Muscle of leg (tissue), 11 donors: ENCODE results near the gene PLCD1. TPM values are rescaled to one million over a fixed set of nuclear protein-coding genes. Genes with fewer than 3 reads are reported as not detected.
"Not testable (repeated sequence)": the region's sequence is repeated elsewhere in the genome, so short reads cannot be mapped to it uniquely, and the experiment has no call there.

ENCODE experiments used
- DNase-seq: peaks from one replicate; pipeline ENCODE4 v3.0.0; 2013
- H3K27ac ChIP-seq: one replicate; pipeline ENCODE4 v1.5.1; 2013; ENCODE audit warnings: mild to moderate bottlenecking, low read length, control low read depth
- H3K27me3 ChIP-seq: one replicate; pipeline ENCODE4 v1.6.1; 2013; ENCODE audit warnings: low read length; ENCODE audit not compliant: control insufficient read depth, insufficient read depth
- H3K36me3 ChIP-seq: one replicate; pipeline ENCODE4 v1.6.1; 2013; ENCODE audit warnings: low read length; ENCODE audit not compliant: control insufficient read depth, insufficient read depth
- H3K4me1 ChIP-seq: one replicate; pipeline ENCODE4 v1.6.1; 2013; ENCODE audit warnings: low read length; ENCODE audit not compliant: control insufficient read depth, insufficient read depth
- H3K4me3 ChIP-seq: one replicate; pipeline ENCODE4 v1.5.1; 2013; ENCODE audit warnings: low read length, control low read depth
- H3K9me3 ChIP-seq: replicated peaks from 2 replicates; pipeline ENCODE4 v1.6.1; 2013; ENCODE audit warnings: low read depth, low read length; ENCODE audit not compliant: control insufficient read depth
- WGBS: methylation state at CpG from one replicate; pipeline ENCODE4 v1.1.5; 2013; ENCODE audit warnings: missing lambda C conversion rate; ENCODE audit not compliant: insufficient coverage; 5-methylcytosine and 5-hydroxymethylcytosine counted together
- polyA plus RNA-seq, 8 donors: library from polyadenylated mRNA; unstranded; fragments of 120-200 nt; gene quantifications; one replicate each; pipeline versions ENCODE4 v1.2.1 to v1.2.3, GENCODE V29; 2013; ENCODE audit warnings: inconsistent platforms in 1 of 8, low replicate concordance in 1 of 8; ENCODE audit not compliant: insufficient read length in 8 of 8, insufficient read depth in 1 of 8
- total RNA-seq: library from RNA; stranded (reverse); fragments of 120-200 nt; gene quantifications from one replicate; pipeline ENCODE4 v1.2.4, GENCODE V29; 2013

Gene PLCD1
- total and polyA plus RNA-seq, 9 donors = 7.9 to 16.4 (median 10.9) TPM

DNA sequence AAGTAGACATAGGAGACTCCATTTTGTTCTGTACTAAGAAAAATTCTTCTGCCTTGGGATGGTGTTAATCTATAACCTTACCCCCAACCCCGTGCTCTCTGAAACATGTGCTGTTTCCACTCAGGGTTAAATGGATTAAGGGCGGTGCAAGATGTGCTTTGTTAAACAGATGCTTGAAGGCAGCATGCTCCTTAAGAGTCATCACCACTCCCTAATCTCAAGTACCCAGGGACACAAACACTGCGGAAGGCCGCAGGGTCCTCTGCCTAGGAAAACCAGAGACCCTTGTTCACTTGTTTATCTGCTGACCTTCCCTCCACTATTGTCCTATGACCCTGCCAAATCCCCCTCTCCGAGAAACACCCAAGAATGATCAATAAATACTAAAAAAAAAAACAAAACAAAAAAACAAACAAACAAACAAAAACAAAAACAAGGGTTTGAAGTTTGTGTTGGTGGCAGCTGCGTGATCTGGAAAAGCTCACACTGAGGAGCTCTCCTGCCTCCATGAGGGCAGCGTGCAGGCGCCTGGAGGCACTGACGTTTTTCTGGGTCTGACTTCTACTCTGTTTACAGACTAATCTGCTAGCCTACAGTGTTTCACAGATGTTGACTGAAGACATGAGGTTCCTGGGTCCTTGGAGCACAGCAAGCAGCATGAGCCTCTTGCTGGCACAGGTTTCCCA lies 24.5 kb upstream of the PLCD1 start:
- H3K27ac ChIP-seq, DNase-seq, H3K9me3 ChIP-seq, H3K27me3 ChIP-seq, H3K4me3 ChIP-seq, H3K36me3 ChIP-seq, H3K4me1 ChIP-seq: not testable (repeated sequence)
- WGBS = 83% methylated on average over 4 of the region's 9 CpGs

DNA sequence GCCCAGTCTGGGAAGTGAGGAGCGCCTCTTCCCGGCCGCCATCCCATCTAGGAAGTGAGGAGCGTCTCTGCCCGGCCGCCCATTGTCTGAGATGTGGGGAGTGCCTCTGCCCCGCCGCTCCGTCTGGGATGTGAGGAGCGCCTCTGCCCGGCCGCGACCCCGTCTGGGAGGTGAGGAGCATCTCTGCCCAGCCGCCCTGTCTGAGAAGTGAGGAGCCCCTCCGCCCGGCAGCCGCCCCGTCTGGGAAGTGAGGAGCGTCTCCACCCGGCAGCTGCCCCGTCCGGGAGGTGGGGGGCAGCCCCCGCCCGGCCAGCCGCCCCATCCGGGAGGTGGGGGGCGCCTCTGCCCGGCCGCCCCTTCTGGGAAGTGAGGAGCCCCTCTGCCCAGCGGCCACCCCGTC lies 23.8 kb upstream of the PLCD1 start:
- not testable (repeated sequence) for H3K4me3 ChIP-seq, H3K27me3 ChIP-seq, H3K36me3 ChIP-seq, H3K4me1 ChIP-seq, DNase-seq, H3K27ac ChIP-seq, H3K9me3 ChIP-seq
- WGBS = 97% methylated on average over 18 of the region's 32 CpGs

- no peak overlapping the region for H3K27ac ChIP-seq
- H3K4me3 ChIP-seq = no peak overlapping the region
- WGBS = 98% methylated on average over 9 of the region's 13 CpGs
- no peaks in the 10 kb centered on the region for H3K9me3 ChIP-seq
- no peak for DNase-seq
- peaks cover 2% of the 10 kb centered on the region for H3K27me3 ChIP-seq
- no peaks in the 10 kb centered on the region for H3K36me3 ChIP-seq
- H3K4me1 ChIP-seq = no peaks in the 10 kb centered on the region
These were observed 21.7 kb upstream of the PLCD1 start for GRCh38 chr3:38051131-38051530.

- Histone ChIP-seq H3K9me3 (no peaks in the 10 kb centered on the region), H3K4me3 (no peak overlapping the region), H3K4me1 (no peaks in the 10 kb centered on the region), H3K27me3 (peaks cover 2% of the 10 kb centered on the region), H3K36me3 (no peaks in the 10 kb centered on the region), H3K27ac (no peak overlapping the region)
- no peak for DNase-seq
- WGBS = no CpG with 5 or more reads among the region's 4 CpGs
These were observed 20.1 kb upstream of the PLCD1 start for GRCh38 chr3:38049358-38050126.

GRCh38 chr3:38047896-38048295 lies 18.5 kb upstream of the PLCD1 start:
- WGBS = 67% methylated on average over 1 of the region's 2 CpGs
- DNase-seq = no peak
- Histone ChIP-seq H3K36me3 (no peaks in the 10 kb centered on the region), H3K9me3 (no peaks in the 10 kb centered on the region), H3K27me3 (peaks cover 3% of the 10 kb centered on the region), H3K27ac (no peak overlapping the region), H3K4me1 (no peaks in the 10 kb centered on the region), H3K4me3 (no peak overlapping the region)

DNA sequence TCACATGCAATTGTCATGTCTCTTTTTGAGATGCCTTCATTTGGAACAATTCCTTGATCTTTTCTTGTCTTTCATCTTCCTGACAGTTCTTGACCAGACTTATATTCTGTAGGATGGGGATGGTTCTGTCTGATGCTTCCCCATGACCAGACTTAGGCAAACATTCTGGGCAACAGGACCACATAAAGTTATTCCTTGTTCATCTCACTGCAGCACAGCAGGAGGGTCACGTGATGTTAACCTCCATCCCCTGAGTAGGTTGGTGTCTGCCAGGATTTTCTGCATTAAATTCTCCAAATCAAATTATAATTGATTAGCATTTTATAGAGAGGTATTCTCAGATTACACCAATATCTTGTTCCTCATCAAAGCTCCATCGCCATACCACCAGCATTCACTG lies 17.4 kb upstream of the PLCD1 start:
- Histone ChIP-seq H3K4me3 (no peak overlapping the region), H3K4me1 (no peaks in the 10 kb centered on the region), H3K36me3 (no peaks in the 10 kb centered on the region), H3K9me3 (no peaks in the 10 kb centered on the region), H3K27ac (no peak overlapping the region), H3K27me3 (peaks cover 5% of the 10 kb centered on the region)
- DNase-seq = no peak
- WGBS = no CpG with 5 or more reads among the region's 2 CpGs

GRCh38 chr3:38046027-38046426 lies 16.6 kb upstream of the PLCD1 start:
- Histone ChIP-seq H3K4me3 (no peak overlapping the region), H3K27ac (no peak overlapping the region), H3K27me3 (peaks cover 5% of the 10 kb centered on the region), H3K36me3 (no peaks in the 10 kb centered on the region), H3K4me1 (no peaks in the 10 kb centered on the region), H3K9me3 (no peaks in the 10 kb centered on the region)
- WGBS = 83% methylated on average over 1 of the region's 4 CpGs
- DNase-seq = no peak

DNA sequence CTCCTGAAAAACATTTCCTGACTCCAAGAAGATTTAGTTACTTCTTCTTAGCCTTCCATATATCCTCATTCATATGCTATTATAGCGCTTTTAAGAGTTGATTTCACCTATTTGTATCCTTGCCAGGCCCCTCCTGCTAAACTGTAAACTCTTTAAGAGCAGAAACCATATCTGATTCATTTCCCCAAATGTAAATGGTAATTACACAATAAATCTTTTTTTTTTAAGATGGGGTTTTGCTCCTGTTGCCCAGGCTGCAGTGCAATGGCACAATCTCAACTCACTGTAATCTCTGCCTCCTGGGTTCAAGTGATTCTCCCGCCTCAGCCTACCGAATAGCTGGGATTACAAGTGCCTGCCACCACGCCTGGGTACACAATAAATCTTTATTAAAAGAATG lies 14.0 kb upstream of the PLCD1 start:
- no peaks in the 10 kb centered on the region for H3K36me3 ChIP-seq
- no peak overlapping the region for H3K4me3 ChIP-seq
- WGBS = 100% methylated on average over 1 of the region's 4 CpGs
- peaks cover 20% of the 10 kb centered on the region for H3K27me3 ChIP-seq
- no peak overlapping the region for H3K27ac ChIP-seq
- no peak for DNase-seq
- peaks cover 12% of the 10 kb centered on the region for H3K4me1 ChIP-seq
- no peaks in the 10 kb centered on the region for H3K9me3 ChIP-seq

- no peak for DNase-seq
- H3K4me1 ChIP-seq = peaks cover 12% of the 10 kb centered on the region
- H3K4me3 ChIP-seq = no peak overlapping the region
- peaks cover 22% of the 10 kb centered on the region for H3K27me3 ChIP-seq
- H3K36me3 ChIP-seq = no peaks in the 10 kb centered on the region
- H3K27ac ChIP-seq = no peak overlapping the region
- WGBS = 50% methylated on average over 1 of the region's 5 CpGs
- H3K9me3 ChIP-seq = no peaks in the 10 kb centered on the region
These were observed 11.0 kb upstream of the PLCD1 start for GRCh38 chr3:38040401-38040800.

GRCh38 chr3:38039899-38040261 lies 10.4 kb upstream of the PLCD1 start:
- DNase-seq = peak; percentile 70
- Histone ChIP-seq H3K27me3 (peaks cover 22% of the 10 kb centered on the region), H3K4me3 (peak overlapping the region; percentile 43), H3K4me1 (peaks cover 12% of the 10 kb centered on the region), H3K27ac (no peak overlapping the region), H3K36me3 (no peaks in the 10 kb centered on the region), H3K9me3 (no peaks in the 10 kb centered on the region)
- 21% methylated on average over 8 of the region's 11 CpGs for WGBS
